Liver (tissue), 2 donors: ENCODE data around the gene PDE6B.

Experiments
- TF ChIP-seq, protein P1 (sequence below): fragments of 150-350 bp; IDR thresholded peaks from 2 replicates; pipeline ENCODE4 v1.5.1; 2017; ENCODE audit warnings: improper control_type of control experiment, low read depth, low read length; ENCODE audit not compliant: missing input control
- TF ChIP-seq, protein P2 (sequence below): IDR thresholded peaks from 2 replicates; pipeline ENCODE4 v1.6.1; 2016; ENCODE audit warnings: antibody characterized with exemption
- donor health status: healthy.

DNA sequence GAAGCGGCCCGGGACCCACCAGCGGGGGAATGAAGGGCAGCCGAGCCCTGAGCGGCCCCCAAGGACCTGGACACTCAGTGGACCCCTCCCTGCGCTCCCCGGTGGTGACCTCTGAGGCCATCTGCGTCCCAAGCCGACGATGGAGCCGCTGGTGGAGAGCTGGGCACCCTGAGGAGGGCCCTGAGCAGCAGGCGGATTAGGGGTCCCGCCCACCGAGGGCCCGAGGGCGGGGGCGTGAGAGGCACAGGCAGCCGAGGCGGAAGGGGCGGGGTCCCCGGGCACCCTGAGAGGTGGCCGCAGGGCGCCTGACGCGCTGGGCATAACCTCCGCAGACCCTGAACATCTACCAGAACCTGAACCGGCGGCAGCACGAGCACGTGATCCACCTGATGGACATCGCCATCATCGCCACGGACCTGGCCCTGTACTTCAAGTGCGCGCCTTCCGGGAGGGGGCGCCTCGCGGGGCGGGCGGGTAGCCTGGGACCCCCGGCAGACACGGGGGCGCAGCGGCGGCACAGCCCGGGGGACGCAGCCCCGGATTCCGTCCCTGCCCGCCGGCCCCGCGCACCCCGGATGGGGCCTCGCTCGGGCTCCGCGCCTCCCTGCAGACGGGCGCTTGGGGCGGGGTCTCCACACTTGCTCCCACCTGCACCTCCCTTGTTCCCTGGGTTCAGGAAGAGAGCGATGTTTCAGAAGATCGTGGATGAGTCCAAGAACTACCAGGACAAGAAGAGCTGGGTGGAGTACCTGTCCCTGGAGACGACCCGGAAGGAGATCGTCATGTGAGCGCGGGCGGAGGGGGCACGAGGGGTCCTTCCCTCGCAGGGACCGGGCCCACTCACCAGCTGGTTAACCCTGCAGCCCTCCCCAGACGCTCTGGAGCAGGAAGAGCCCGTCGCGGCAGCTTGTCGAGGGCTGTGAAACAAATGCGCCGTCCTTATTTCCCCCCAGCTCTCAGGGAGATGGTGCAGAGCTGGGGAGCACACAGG, 38.4 kb downstream of the PDE6B start:
- TF ChIP-seq, protein P1, sequence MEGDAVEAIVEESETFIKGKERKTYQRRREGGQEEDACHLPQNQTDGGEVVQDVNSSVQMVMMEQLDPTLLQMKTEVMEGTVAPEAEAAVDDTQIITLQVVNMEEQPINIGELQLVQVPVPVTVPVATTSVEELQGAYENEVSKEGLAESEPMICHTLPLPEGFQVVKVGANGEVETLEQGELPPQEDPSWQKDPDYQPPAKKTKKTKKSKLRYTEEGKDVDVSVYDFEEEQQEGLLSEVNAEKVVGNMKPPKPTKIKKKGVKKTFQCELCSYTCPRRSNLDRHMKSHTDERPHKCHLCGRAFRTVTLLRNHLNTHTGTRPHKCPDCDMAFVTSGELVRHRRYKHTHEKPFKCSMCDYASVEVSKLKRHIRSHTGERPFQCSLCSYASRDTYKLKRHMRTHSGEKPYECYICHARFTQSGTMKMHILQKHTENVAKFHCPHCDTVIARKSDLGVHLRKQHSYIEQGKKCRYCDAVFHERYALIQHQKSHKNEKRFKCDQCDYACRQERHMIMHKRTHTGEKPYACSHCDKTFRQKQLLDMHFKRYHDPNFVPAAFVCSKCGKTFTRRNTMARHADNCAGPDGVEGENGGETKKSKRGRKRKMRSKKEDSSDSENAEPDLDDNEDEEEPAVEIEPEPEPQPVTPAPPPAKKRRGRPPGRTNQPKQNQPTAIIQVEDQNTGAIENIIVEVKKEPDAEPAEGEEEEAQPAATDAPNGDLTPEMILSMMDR = no peak
- TF ChIP-seq, protein P2, sequence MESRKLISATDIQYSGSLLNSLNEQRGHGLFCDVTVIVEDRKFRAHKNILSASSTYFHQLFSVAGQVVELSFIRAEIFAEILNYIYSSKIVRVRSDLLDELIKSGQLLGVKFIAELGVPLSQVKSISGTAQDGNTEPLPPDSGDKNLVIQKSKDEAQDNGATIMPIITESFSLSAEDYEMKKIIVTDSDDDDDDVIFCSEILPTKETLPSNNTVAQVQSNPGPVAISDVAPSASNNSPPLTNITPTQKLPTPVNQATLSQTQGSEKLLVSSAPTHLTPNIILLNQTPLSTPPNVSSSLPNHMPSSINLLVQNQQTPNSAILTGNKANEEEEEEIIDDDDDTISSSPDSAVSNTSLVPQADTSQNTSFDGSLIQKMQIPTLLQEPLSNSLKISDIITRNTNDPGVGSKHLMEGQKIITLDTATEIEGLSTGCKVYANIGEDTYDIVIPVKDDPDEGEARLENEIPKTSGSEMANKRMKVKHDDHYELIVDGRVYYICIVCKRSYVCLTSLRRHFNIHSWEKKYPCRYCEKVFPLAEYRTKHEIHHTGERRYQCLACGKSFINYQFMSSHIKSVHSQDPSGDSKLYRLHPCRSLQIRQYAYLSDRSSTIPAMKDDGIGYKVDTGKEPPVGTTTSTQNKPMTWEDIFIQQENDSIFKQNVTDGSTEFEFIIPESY = no peak
